ENCODE measurements around the gene CELF2.

Gene CELF2

GRCh38 chr10:11023009-11023953, 5.6 kb downstream of the CELF2 start:
- no peak for DNase-seq (ENCODE audit: low spot score)

- peak; percentile 14 for DNase-seq (ENCODE audit: low spot score)
These were observed 6.9 kb downstream of the CELF2 start for GRCh38 chr10:11024596-11024995.

GRCh38 chr10:11025978-11026377, 8.3 kb downstream of the CELF2 start:
- no peak for DNase-seq (ENCODE audit: low spot score)

GRCh38 chr10:11026773-11027172, 9.1 kb downstream of the CELF2 start:
- no peak for DNase-seq (ENCODE audit: low spot score)

GRCh38 chr10:11034762-11035161, 17.1 kb downstream of the CELF2 start:
- DNase-seq (ENCODE audit: low spot score), result no peak

- DNase-seq (ENCODE audit: low spot score), result peak; percentile 83
These were observed 17.8 kb downstream of the CELF2 start for GRCh38 chr10:11035301-11035991.

GRCh38 chr10:11036424-11037011, 18.8 kb downstream of the CELF2 start:
- peak; percentile 78 for DNase-seq (ENCODE audit: low spot score)

- no peak for DNase-seq (ENCODE audit: low spot score)
These were observed 20.3 kb downstream of the CELF2 start for GRCh38 chr10:11037991-11038390.

- DNase-seq (ENCODE audit: low spot score), result no peak
These were observed 24.7 kb downstream of the CELF2 start for GRCh38 chr10:11042357-11042756.

- DNase-seq (ENCODE audit: low spot score), result no peak
These were observed 25.4 kb downstream of the CELF2 start for GRCh38 chr10:11043039-11043438.

- no peak for DNase-seq (ENCODE audit: low spot score)
These were observed 25.9 kb downstream of the CELF2 start for GRCh38 chr10:11043446-11044127.

- DNase-seq (ENCODE audit: low spot score), result no peak
These were observed 27.8 kb downstream of the CELF2 start for GRCh38 chr10:11045487-11045886.

- DNase-seq (ENCODE audit: low spot score), result no peak
These were observed 28.5 kb downstream of the CELF2 start for GRCh38 chr10:11045995-11046775.

- no peak for DNase-seq (ENCODE audit: low spot score)
These were observed 29.1 kb downstream of the CELF2 start for GRCh38 chr10:11046776-11047160.

- DNase-seq (ENCODE audit: low spot score), result no peak
These were observed 31.1 kb downstream of the CELF2 start for GRCh38 chr10:11048707-11049278.

GRCh38 chr10:11049806-11050205, 32.1 kb downstream of the CELF2 start:
- no peak for DNase-seq (ENCODE audit: low spot score)

GRCh38 chr10:11050301-11051287, 32.9 kb downstream of the CELF2 start:
- DNase-seq (ENCODE audit: low spot score), result no peak

GRCh38 chr10:11057018-11057417, 39.3 kb downstream of the CELF2 start:
- DNase-seq (ENCODE audit: low spot score), result no peak

- DNase-seq (ENCODE audit: low spot score), result no peak
These were observed 39.8 kb downstream of the CELF2 start for GRCh38 chr10:11057448-11057847.

GRCh38 chr10:11057994-11058393, 40.3 kb downstream of the CELF2 start:
- no peak for DNase-seq (ENCODE audit: low spot score)
